Chondrocyte (in vitro differentiated cells): ENCODE data around the gene GFOD2. TPM values are rescaled to one million over a fixed set of nuclear protein-coding genes. Genes with fewer than 3 reads are reported as not detected.

Source experiments
- DNase-seq: peaks from one replicate; pipeline ENCODE4 v3.0.0; 2021; ENCODE audit warnings: mixed read lengths, low spot score
- H3K27ac Mint-ChIP-seq: one replicate; pipeline ENCODE4 v1.8.0; 2021; ENCODE audit warnings: mild to moderate bottlenecking, moderate library complexity, mixed read lengths; ENCODE audit not compliant: unreplicated experiment
- H3K27me3 Mint-ChIP-seq: 2 replicates; pipeline ENCODE4 v1.8.0; 2021; ENCODE audit warnings: low read depth, mixed read lengths
- H3K36me3 Mint-ChIP-seq: 2 replicates; pipeline ENCODE4 v1.8.0; 2021; ENCODE audit warnings: low read depth, mixed read lengths
- H3K4me1 Mint-ChIP-seq: 2 replicates; pipeline ENCODE4 v1.8.0; 2021; ENCODE audit warnings: low read depth, mild to moderate bottlenecking, mixed read lengths
- H3K4me3 Mint-ChIP-seq: one replicate; pipeline ENCODE4 v1.8.0; 2021; ENCODE audit warnings: mild to moderate bottlenecking, moderate library complexity, mixed read lengths; ENCODE audit not compliant: unreplicated experiment
- H3K9me3 Mint-ChIP-seq: 2 replicates; pipeline ENCODE4 v1.8.0; 2021; ENCODE audit warnings: low read depth, mixed read lengths
- long read RNA-seq: library from polyadenylated mRNA; stranded (forward); transcript quantifications from one replicate; pipeline ENCODE4 v2.0.0, GENCODE V29; 2021
- total RNA-seq: library from RNA; stranded (reverse); gene quantifications from 3 replicates; pipeline ENCODE4 v1.2.1, GENCODE V29; 2021
- TF ChIP-seq, protein P1 (sequence below): fragments of 200-600 bp; sonication (generic); IDR thresholded peaks from 2 replicates; pipeline ENCODE4 v1.5.0; 2021; ENCODE audit warnings: antibody characterized with exemption, mild to moderate bottlenecking, moderate library complexity

The GFOD2 gene, protein sequence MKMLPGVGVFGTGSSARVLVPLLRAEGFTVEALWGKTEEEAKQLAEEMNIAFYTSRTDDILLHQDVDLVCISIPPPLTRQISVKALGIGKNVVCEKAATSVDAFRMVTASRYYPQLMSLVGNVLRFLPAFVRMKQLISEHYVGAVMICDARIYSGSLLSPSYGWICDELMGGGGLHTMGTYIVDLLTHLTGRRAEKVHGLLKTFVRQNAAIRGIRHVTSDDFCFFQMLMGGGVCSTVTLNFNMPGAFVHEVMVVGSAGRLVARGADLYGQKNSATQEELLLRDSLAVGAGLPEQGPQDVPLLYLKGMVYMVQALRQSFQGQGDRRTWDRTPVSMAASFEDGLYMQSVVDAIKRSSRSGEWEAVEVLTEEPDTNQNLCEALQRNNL
- 14.4 to 22.4 TPM (median 16.3 TPM) in 3 replicates for total RNA-seq
- long read RNA-seq, transcript GFOD2-201 (3 exons, 2,126 nt), result major isoform, 16 of 19 reads
- long read RNA-seq, partial matches to known transcripts, result 0 of 19 reads
- long read RNA-seq, other reads (novel, unspliced or antisense), result 2 of 19 reads

DNA sequence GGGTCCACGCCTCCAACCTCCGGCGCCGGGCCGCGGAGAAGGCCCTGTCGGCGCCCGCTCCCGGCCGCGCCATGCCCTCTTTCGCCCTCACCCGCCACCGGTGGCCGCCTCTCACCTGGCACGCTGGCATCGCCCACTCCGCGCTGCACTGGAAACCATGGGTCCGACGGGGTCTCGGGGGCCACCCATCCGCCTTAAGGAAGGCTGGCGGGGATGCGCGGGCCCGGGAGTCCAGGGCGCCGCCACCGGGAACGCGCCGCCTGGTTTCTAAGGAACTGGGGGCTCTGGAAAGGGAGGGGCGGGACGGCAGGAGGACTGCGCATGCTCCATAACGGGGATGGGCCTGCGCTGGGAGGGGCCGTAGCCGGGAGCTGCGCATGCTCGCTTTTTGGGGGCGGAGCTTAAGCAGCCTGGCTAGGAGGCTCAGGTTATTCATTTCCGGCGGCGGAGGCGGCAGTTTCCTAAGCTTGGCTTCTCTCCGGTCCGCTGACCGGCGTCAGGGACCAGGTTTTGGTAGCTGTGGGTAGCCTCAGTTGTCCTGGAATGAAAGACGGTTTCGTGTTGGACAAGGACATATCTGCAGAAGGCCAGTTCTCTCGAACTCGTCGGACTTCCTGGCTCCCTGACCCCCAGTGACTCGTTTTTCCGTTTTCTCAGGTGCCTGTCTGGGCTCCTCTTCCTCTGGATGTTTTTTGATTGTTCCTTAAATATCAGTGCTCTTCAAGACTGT lies at the start of gene GFOD2:
Gene GFOD2 (minus strand): TSS at position 269 of the 730 bp plus-strand sequence. CDS start 33,601 bp downstream, outside the sequence.
- peak; percentile 97 for DNase-seq
- peak within 1 kb of the TSS; percentile 91 for H3K4me3 Mint-ChIP-seq
- no peaks in the 10 kb centered on the region for H3K9me3 Mint-ChIP-seq
- H3K4me1 Mint-ChIP-seq, result peaks cover 33% of the 10 kb centered on the region
- TF ChIP-seq, protein P1, sequence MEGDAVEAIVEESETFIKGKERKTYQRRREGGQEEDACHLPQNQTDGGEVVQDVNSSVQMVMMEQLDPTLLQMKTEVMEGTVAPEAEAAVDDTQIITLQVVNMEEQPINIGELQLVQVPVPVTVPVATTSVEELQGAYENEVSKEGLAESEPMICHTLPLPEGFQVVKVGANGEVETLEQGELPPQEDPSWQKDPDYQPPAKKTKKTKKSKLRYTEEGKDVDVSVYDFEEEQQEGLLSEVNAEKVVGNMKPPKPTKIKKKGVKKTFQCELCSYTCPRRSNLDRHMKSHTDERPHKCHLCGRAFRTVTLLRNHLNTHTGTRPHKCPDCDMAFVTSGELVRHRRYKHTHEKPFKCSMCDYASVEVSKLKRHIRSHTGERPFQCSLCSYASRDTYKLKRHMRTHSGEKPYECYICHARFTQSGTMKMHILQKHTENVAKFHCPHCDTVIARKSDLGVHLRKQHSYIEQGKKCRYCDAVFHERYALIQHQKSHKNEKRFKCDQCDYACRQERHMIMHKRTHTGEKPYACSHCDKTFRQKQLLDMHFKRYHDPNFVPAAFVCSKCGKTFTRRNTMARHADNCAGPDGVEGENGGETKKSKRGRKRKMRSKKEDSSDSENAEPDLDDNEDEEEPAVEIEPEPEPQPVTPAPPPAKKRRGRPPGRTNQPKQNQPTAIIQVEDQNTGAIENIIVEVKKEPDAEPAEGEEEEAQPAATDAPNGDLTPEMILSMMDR, result peak; percentile 35
- H3K27me3 Mint-ChIP-seq, result no peaks in the 10 kb centered on the region
- peak within 1 kb of the TSS; percentile 95 for H3K27ac Mint-ChIP-seq
- no peaks in the 10 kb centered on the region for H3K36me3 Mint-ChIP-seq

DNA sequence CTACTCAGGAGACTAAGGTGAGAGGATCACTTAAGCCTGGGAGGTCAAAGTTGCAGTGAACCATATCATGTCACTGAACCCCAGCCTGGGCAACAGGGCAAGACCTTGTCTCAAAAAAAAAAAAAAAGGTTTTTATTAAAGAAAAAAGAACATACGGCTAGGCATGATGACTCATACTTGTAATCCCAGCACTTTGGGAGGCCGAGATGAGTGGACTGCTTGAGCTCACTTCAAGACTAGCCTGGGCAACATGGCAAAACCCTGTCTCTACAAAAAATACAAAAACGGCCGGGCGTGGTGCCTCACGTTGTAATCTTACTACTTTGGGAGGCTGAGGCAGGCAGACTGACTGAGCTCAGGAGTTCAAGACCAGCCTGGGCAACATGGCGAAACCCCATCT lies 48.8 kb upstream of the GFOD2 start:
- Mint-ChIP-seq H3K9me3 (no peaks in the 10 kb centered on the region), H3K27me3 (no peaks in the 10 kb centered on the region), H3K4me3 (no peak overlapping the region), H3K4me1 (peaks cover 11% of the 10 kb centered on the region), H3K27ac (peak overlapping the region; percentile 5), H3K36me3 (peaks cover 7% of the 10 kb centered on the region)
- TF ChIP-seq, protein P1, result no peak
- no peak for DNase-seq

DNA sequence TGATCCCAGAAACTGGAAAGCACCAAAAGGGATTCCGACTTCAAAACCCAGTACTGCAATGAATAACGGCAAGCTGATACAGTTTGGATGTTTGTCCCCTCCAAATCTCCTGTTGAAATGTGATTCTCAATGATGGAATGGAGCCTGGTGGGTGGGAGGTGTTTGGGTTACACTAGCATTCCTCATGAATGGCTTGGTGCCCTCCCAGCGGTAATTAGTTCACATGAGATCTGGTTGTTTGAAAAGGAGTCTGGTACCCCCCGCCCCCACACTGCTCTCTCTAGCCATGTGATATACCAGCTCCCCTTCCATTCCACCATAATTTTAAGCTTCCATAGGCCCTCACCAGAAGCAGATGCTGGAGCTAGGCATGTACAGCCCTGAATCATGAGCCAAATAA lies 47.2 kb upstream of the GFOD2 start:
- H3K4me1 Mint-ChIP-seq, result no peaks in the 10 kb centered on the region
- DNase-seq, result no peak
- peaks cover 4% of the 10 kb centered on the region for H3K36me3 Mint-ChIP-seq
- no peak overlapping the region for H3K4me3 Mint-ChIP-seq
- TF ChIP-seq, protein P1, result no peak
- no peak overlapping the region for H3K27ac Mint-ChIP-seq
- no peaks in the 10 kb centered on the region for H3K9me3 Mint-ChIP-seq
- no peaks in the 10 kb centered on the region for H3K27me3 Mint-ChIP-seq

DNA sequence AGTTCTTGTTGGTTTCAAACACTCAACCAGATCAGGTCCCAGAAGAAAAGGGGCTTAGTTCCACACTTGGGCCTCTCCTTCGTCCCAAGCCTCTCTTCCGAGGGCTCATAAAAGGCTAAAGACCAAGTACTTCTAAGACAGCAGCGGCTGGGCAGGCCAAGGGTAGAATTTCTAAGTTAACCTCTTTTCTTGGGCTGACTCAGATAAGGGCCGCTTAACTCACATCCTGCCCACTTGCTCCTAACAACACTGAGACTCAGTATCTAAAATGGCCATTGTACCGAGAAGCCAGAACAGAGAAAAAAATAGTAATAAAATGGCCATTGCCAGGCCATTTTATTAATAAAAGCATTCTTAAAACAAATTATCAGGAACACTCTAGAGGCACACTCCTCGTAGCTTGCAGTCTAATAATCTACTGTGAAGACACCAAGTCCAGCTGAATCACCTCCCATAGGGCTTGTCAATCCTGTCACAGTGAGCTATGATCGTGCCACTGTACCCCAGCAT lies 45.1 kb upstream of the GFOD2 start:
- H3K4me3 Mint-ChIP-seq, result no peak overlapping the region
- peaks cover 4% of the 10 kb centered on the region for H3K36me3 Mint-ChIP-seq
- no peak for DNase-seq
- no peaks in the 10 kb centered on the region for H3K27me3 Mint-ChIP-seq
- TF ChIP-seq, protein P1, result no peak
- H3K9me3 Mint-ChIP-seq, result no peaks in the 10 kb centered on the region
- no peak overlapping the region for H3K27ac Mint-ChIP-seq
- H3K4me1 Mint-ChIP-seq, result no peaks in the 10 kb centered on the region

DNA sequence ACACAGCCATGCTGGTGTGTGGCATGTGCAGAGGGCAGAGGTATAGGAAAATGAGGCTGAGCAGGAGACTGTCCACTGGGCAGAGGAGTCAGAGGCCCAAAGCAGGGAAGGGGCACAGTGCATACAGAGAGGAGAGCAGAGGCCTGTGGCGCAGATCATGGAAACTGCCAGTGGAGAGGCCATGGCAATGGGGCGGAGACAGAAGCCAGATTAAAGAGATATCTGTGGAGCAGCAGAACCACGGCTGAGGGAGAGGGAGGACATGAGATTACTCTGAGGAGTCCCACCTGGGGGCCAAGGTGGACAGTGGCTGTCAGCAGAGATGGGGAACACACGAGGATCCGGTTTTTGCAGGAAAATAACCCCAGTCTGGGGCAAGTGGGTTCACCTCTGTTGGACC lies 44.0 kb upstream of the GFOD2 start:
- no peak for DNase-seq
- TF ChIP-seq, protein P1, result no peak
- Mint-ChIP-seq H3K4me3 (no peak overlapping the region), H3K9me3 (no peaks in the 10 kb centered on the region), H3K27ac (no peak overlapping the region), H3K27me3 (no peaks in the 10 kb centered on the region), H3K36me3 (peaks cover 4% of the 10 kb centered on the region), H3K4me1 (no peaks in the 10 kb centered on the region)
